ENCODE data around the gene CST3. TPM values are rescaled to one million over a fixed set of nuclear protein-coding genes. Genes with fewer than 3 reads are reported as not detected.

Gene CST3
- total and polyA plus RNA-seq, 2 donors (not counting 1 experiment from before 2014, with no cell fraction given): 1.2 to 16.9 TPM

GRCh38 chr20:23643659-23644058 is 5.9 kb upstream of the CST3 start:
- H3K4me1 Mint-ChIP-seq: peaks cover 2% of the 10 kb centered on the region
- no peak overlapping the region for H3K27ac Mint-ChIP-seq
- H3K9me3 Mint-ChIP-seq (ENCODE audit: insufficient read depth): no peaks in the 10 kb centered on the region
- POLR2A ChIA-PET: no interaction called here
- intact Hi-C loops (cut with micrococcal nuclease): no loop called here
- TF ChIP-seq CTCF (IDR thresholded peaks at IDR 0.05): no peak
- TF ChIP-seq EZH2 (IDR thresholded peaks at IDR 0.05; ENCODE audit: borderline replicate concordance, insufficient read depth, low read depth, low read length, poor library complexity, severe bottlenecking): no peak
- Histone ChIP-seq H3K36me3 (replicated peaks in 1 of 2; ENCODE audit: control extremely low read depth in 1 of 2, control insufficient read depth in 1 of 2, extremely low read depth in 1 of 2, insufficient read depth in 2 of 2, low read length in 1 of 2) (no peaks in the 10 kb centered on the region), H3K27ac (ENCODE audit: low read length in 2 of 2) (no peak overlapping the region), H3K4me1 (ENCODE audit: control insufficient read depth in 2 of 2, insufficient read depth in 2 of 2, low read length in 2 of 2) (no peaks in the 10 kb centered on the region), H3K4me3 (ENCODE audit: control extremely low read depth in 1 of 5, extremely low read depth in 1 of 5, insufficient read depth in 1 of 5, low read depth in 2 of 5, low read length in 4 of 5) (no peak overlapping the region), H2AFZ (ENCODE audit: insufficient read depth, low read depth, low read length, poor library complexity, severe bottlenecking) (no peak overlapping the region), H4K20me1 (ENCODE audit: control insufficient read depth, insufficient read depth, low read length, poor library complexity, severe bottlenecking) (no peaks in the 10 kb centered on the region), H3K27me3 (replicated peaks in 1 of 4; ENCODE audit: control extremely low read depth in 1 of 4, control insufficient read depth in 3 of 4, insufficient read depth in 4 of 4, low read length in 3 of 4) (no peaks in the 10 kb centered on the region), H3K79me2 (ENCODE audit: control insufficient read depth, insufficient read depth, low read length) (no peaks in the 10 kb centered on the region), H3K4me2 (replicated peaks; ENCODE audit: low read depth, low read length, poor library complexity, severe bottlenecking) (no peak overlapping the region), H3K9me3 (ENCODE audit: control extremely low read depth in 1 of 3, control insufficient read depth in 2 of 3, insufficient read depth in 1 of 3, low read length in 2 of 3) (no peaks in the 10 kb centered on the region), H3K9ac (ENCODE audit: low read length) (no peak overlapping the region)
- WGBS (ENCODE audit: insufficient coverage): 11% methylated on average over 4 of the region's 6 CpGs
- no peak overlapping the region for H3K4me3 Mint-ChIP-seq
- H3K27me3 Mint-ChIP-seq: peaks cover 7% of the 10 kb centered on the region
- ATAC-seq (ENCODE audit: low read depth) (no peak), DNase-seq (no peak)
- CTCF ChIA-PET: interaction anchor here (0.7 kb wide), 1 partner anchor 34 kb away, joined by 4 read pairs; no protein-coding TSS in a partner anchor

GRCh38 chr20:23641936-23642751 is 4.4 kb upstream of the CST3 start:
- TF ChIP-seq CTCF (IDR thresholded peaks at IDR 0.05): no peak
- TF ChIP-seq EZH2 (IDR thresholded peaks at IDR 0.05; ENCODE audit: borderline replicate concordance, insufficient read depth, low read depth, low read length, poor library complexity, severe bottlenecking): no peak
- intact Hi-C loops (cut with micrococcal nuclease): no loop called here
- ChIA-PET POLR2A (no interaction called here), CTCF (interaction anchor here (1.0 kb wide), 1 partner anchor 8 kb away, joined by 3 read pairs; no protein-coding TSS in a partner anchor)
- Histone ChIP-seq H3K79me2 (ENCODE audit: control insufficient read depth, insufficient read depth, low read length) (no peaks in the 10 kb centered on the region), H3K4me3 (ENCODE audit: control extremely low read depth in 1 of 5, extremely low read depth in 1 of 5, insufficient read depth in 1 of 5, low read depth in 2 of 5, low read length in 4 of 5) (no peak overlapping the region), H3K36me3 (replicated peaks in 1 of 2; ENCODE audit: control extremely low read depth in 1 of 2, control insufficient read depth in 1 of 2, extremely low read depth in 1 of 2, insufficient read depth in 2 of 2, low read length in 1 of 2) (no peaks in the 10 kb centered on the region), H3K27me3 (replicated peaks in 1 of 4; ENCODE audit: control extremely low read depth in 1 of 4, control insufficient read depth in 3 of 4, insufficient read depth in 4 of 4, low read length in 3 of 4) (no peaks in the 10 kb centered on the region), H3K9ac (ENCODE audit: low read length) (no peak overlapping the region), H3K4me2 (replicated peaks; ENCODE audit: low read depth, low read length, poor library complexity, severe bottlenecking) (no peak overlapping the region), H3K9me3 (ENCODE audit: control extremely low read depth in 1 of 3, control insufficient read depth in 2 of 3, insufficient read depth in 1 of 3, low read length in 2 of 3) (no peaks in the 10 kb centered on the region), H2AFZ (ENCODE audit: insufficient read depth, low read depth, low read length, poor library complexity, severe bottlenecking) (no peak overlapping the region), H3K27ac (ENCODE audit: low read length in 2 of 2) (no peak overlapping the region), H4K20me1 (ENCODE audit: control insufficient read depth, insufficient read depth, low read length, poor library complexity, severe bottlenecking) (no peaks in the 10 kb centered on the region), H3K4me1 (ENCODE audit: control insufficient read depth in 2 of 2, insufficient read depth in 2 of 2, low read length in 2 of 2) (no peaks in the 10 kb centered on the region)
- H3K27ac Mint-ChIP-seq: no peak overlapping the region
- no peak overlapping the region for H3K4me3 Mint-ChIP-seq
- DNase-seq (no peak), ATAC-seq (ENCODE audit: low read depth) (no peak)
- H3K27me3 Mint-ChIP-seq: peaks cover 8% of the 10 kb centered on the region
- peaks cover 4% of the 10 kb centered on the region for H3K4me1 Mint-ChIP-seq
- WGBS (ENCODE audit: insufficient coverage): 64% methylated on average over 12 of the region's 12 CpGs
- no peaks in the 10 kb centered on the region for H3K9me3 Mint-ChIP-seq (ENCODE audit: insufficient read depth)

All from B cell (primary cell).